Stimulated activated CD4-positive, alpha-beta T cell treated with anti-CD3 and anti-CD28 coated beads, Interleukin-4, amount 100 ng/mL, for 1 hour (primary cell): ENCODE measurements around the gene SLC17A1.

Experiments
- DNase-seq: peaks from one replicate; pipeline ENCODE4 v3.0.0-alpha.2; 2020

The SLC17A1 gene

GRCh38 chr6:25830458-25830857, 1.4 kb downstream of the SLC17A1 start:
- DNase-seq, result no peak

GRCh38 chr6:25829375-25829774, 2.5 kb downstream of the SLC17A1 start:
- DNase-seq, result no peak

- no peak for DNase-seq
These were observed 10.5 kb downstream of the SLC17A1 start for GRCh38 chr6:25821341-25821740.

GRCh38 chr6:25816252-25816651, 15.6 kb downstream of the SLC17A1 start:
- DNase-seq, result no peak

- DNase-seq, result no peak
These were observed 16.7 kb downstream of the SLC17A1 start for GRCh38 chr6:25815194-25815593.

GRCh38 chr6:25804804-25805203, 27.0 kb downstream of the SLC17A1 start:
- no peak for DNase-seq

- DNase-seq, result no peak
These were observed 30.4 kb downstream of the SLC17A1 start for GRCh38 chr6:25801436-25801835.

- no peak for DNase-seq
These were observed 37.1 kb downstream of the SLC17A1 start for GRCh38 chr6:25794784-25795183.

GRCh38 chr6:25793970-25794369, 37.9 kb downstream of the SLC17A1 start:
- DNase-seq, result no peak

GRCh38 chr6:25792016-25792415, 39.8 kb downstream of the SLC17A1 start:
- no peak for DNase-seq

GRCh38 chr6:25789475-25789874, 42.4 kb downstream of the SLC17A1 start:
- DNase-seq, result no peak

- DNase-seq, result peak; percentile 30
These were observed 43.4 kb downstream of the SLC17A1 start for GRCh38 chr6:25788305-25788922.

- no peak for DNase-seq
These were observed 44.4 kb downstream of the SLC17A1 start for GRCh38 chr6:25787428-25787827.

GRCh38 chr6:25781134-25781533, 50.7 kb downstream of the SLC17A1 start:
- no peak for DNase-seq

- DNase-seq, result no peak
These were observed 53.8 kb downstream of the SLC17A1 start for GRCh38 chr6:25777856-25778649.

GRCh38 chr6:25777031-25777430, 54.8 kb downstream of the SLC17A1 start:
- DNase-seq, result no peak

- DNase-seq, result no peak
These were observed 57.6 kb downstream of the SLC17A1 start for GRCh38 chr6:25774120-25774715.

GRCh38 chr6:25769983-25770382, 61.9 kb downstream of the SLC17A1 start:
- DNase-seq, result no peak

GRCh38 chr6:25768566-25768965, 63.3 kb downstream of the SLC17A1 start:
- DNase-seq, result no peak

- no peak for DNase-seq
These were observed 67.2 kb downstream of the SLC17A1 start for GRCh38 chr6:25764611-25765010.

GRCh38 chr6:25757936-25758642, 73.8 kb downstream of the SLC17A1 start:
- no peak for DNase-seq

- DNase-seq, result no peak
These were observed 75.2 kb downstream of the SLC17A1 start for GRCh38 chr6:25756382-25757363.
